Vagina (tissue), 2 donors: ENCODE measurements around the gene CDX1.

Experiments
- CTCF ChIP-seq, 3 experiments: fragments of 450-650 bp in 2 of 3; fragments of 200-600 bp in 1 of 3; sonication (generic) in 1 of 3; IDR thresholded peaks; one replicate each; pipeline ENCODE4 v1.5.1; 2017 to 2019; ENCODE audit warnings: antibody characterized with exemption in 3 of 3, mild to moderate bottlenecking in 2 of 3, moderate library complexity in 2 of 3
- POLR2A ChIP-seq, 2 donors: fragments of 450-650 bp; IDR thresholded peaks; one replicate each; pipeline ENCODE4 v1.6.1; 2017; ENCODE audit warnings: antibody characterized with exemption in 2 of 2, mild to moderate bottlenecking in 2 of 2, moderate library complexity in 2 of 2
- POLR2AphosphoS5 ChIP-seq, 2 donors: sonication (generic); formaldehyde crosslinking; IDR thresholded peaks; one replicate each; pipeline ENCODE4 v1.9.0; 2017; ENCODE audit warnings: antibody characterized with exemption in 2 of 2, mild to moderate bottlenecking in 2 of 2, low read depth in 1 of 2; ENCODE audit not compliant: insufficient read depth in 1 of 2

- TF ChIP-seq POLR2A (IDR thresholded peaks at IDR 0.05) = no peak
- no peak for TF ChIP-seq CTCF (IDR thresholded peaks at IDR 0.05)
- TF ChIP-seq POLR2AphosphoS5 (IDR thresholded peaks at IDR 0.05; ENCODE audit: insufficient read depth in 1 of 2, low read depth in 1 of 2) = peak in 1 of 2 donors; percentile 48
Observed at GRCh38 chr5:150158170-150158949, 8.2 kb upstream of the CDX1 start.
